NB4 (cell line): ENCODE results near the gene CHPF2.

Source experiments
- DNase-seq: peaks from one replicate; pipeline ENCODE4 v3.0.0; 2010; ENCODE audit warnings: low read depth
- H3K4me3 ChIP-seq: one replicate; pipeline ENCODE4 v1.5.1; 2011; ENCODE audit warnings: mild to moderate bottlenecking, low read depth, low read length, moderate library complexity
- CTCF ChIP-seq: IDR thresholded peaks from one replicate; pipeline ENCODE4 v1.5.1; 2012; ENCODE audit warnings: low read depth, low read length
- MAX ChIP-seq: IDR thresholded peaks from 2 replicates; pipeline ENCODE4 v1.6.1; 2011; ENCODE audit warnings: low read depth, low read length
- MYC ChIP-seq: IDR thresholded peaks from 2 replicates; pipeline ENCODE4 v1.6.1; 2011; ENCODE audit warnings: low read depth, low read length
- POLR2A ChIP-seq: IDR thresholded peaks from 2 replicates; pipeline ENCODE4 v1.6.1; 2011; ENCODE audit warnings: mild to moderate bottlenecking; ENCODE audit not compliant: insufficient read length; ENCODE audit errors: extremely low read depth

Gene CHPF2

GRCh38 chr7:151226875-151227782 lies 5.2 kb upstream of the CHPF2 start, which contains the start of gene ABCF2:
Gene ABCF2 (minus strand): TSS chr7:151227205. CDS start chr7:151226458, 747 bp downstream.
- peak within 1 kb of the TSS; percentile 93 for H3K4me3 ChIP-seq
- DNase-seq: peak; percentile 100
- TF ChIP-seq MAX: peak; percentile 83
- peak; percentile 95 for TF ChIP-seq MYC
- TF ChIP-seq CTCF: no peak
- TF ChIP-seq POLR2A: peak; percentile 74

GRCh38 chr7:151228024-151228866 lies 4.0 kb upstream of the CHPF2 start:
- H3K4me3 ChIP-seq: peak overlapping the region; percentile 89
- DNase-seq: no peak

GRCh38 chr7:151229249-151229648 lies 3.0 kb upstream of the CHPF2 start:
- no peak for DNase-seq
- no peak overlapping the region for H3K4me3 ChIP-seq
- TF ChIP-seq MAX (no peak), POLR2A (no peak), MYC (no peak), CTCF (no peak)

More at GRCh38 chr7:151228024-151228866, 4.0 kb upstream of the CHPF2 start:
- TF ChIP-seq POLR2A (no peak), MAX (no peak), CTCF (no peak), MYC (no peak)

- no peak for TF ChIP-seq CTCF
- no peak for TF ChIP-seq MYC
- TF ChIP-seq POLR2A: no peak
- no peak for DNase-seq
- no peak overlapping the region for H3K4me3 ChIP-seq
Measured at GRCh38 chr7:151231080-151231479, 1.2 kb upstream of the CHPF2 start.

- DNase-seq: peak; percentile 91
- peak; percentile 75 for TF ChIP-seq MAX
- TF ChIP-seq CTCF: no peak
- peak; percentile 58 for TF ChIP-seq MYC
- peak; percentile 28 for TF ChIP-seq POLR2A
Measured at GRCh38 chr7:151232917-151233701, 826 bp downstream of the CHPF2 start.

More at GRCh38 chr7:151232917-151233701, 826 bp downstream of the CHPF2 start:
- H3K4me3 ChIP-seq: peak overlapping the region; percentile 92
